Osteocyte (in vitro differentiated cells): Measurements from ENCODE around the gene ZNF813. TPM values are rescaled to one million over a fixed set of nuclear protein-coding genes. Genes with fewer than 3 reads are reported as not detected.
A peak's percentile ranks its signal among the peaks of the same experiment; 100 is the strongest.
"Not testable (repeated sequence)": the region's sequence is repeated elsewhere in the genome, so short reads cannot be mapped to it uniquely, and the experiment has no call there.

Experiments used
- DNase-seq: peaks from one replicate; pipeline ENCODE4 v3.0.0; 2021; ENCODE audit warnings: mixed read lengths; ENCODE audit not compliant: unreplicated experiment; ENCODE audit errors: extremely low spot score
- H3K27ac Mint-ChIP-seq: one replicate; pipeline ENCODE4 v1.8.0; 2021; ENCODE audit warnings: mild to moderate bottlenecking, mixed read lengths; ENCODE audit not compliant: unreplicated experiment
- H3K27me3 Mint-ChIP-seq: one replicate; pipeline ENCODE4 v1.8.0; 2021; ENCODE audit warnings: mixed read lengths; ENCODE audit not compliant: unreplicated experiment
- H3K36me3 Mint-ChIP-seq: one replicate; pipeline ENCODE4 v1.8.0; 2021; ENCODE audit warnings: mixed read lengths; ENCODE audit not compliant: unreplicated experiment
- H3K4me1 Mint-ChIP-seq: one replicate; pipeline ENCODE4 v1.8.0; 2021; ENCODE audit warnings: mixed read lengths; ENCODE audit not compliant: unreplicated experiment
- H3K4me3 Mint-ChIP-seq: one replicate; pipeline ENCODE4 v1.8.0; 2021; ENCODE audit warnings: mild to moderate bottlenecking, moderate library complexity, mixed read lengths; ENCODE audit not compliant: unreplicated experiment
- H3K9me3 Mint-ChIP-seq: one replicate; pipeline ENCODE4 v1.8.0; 2021; ENCODE audit warnings: mixed read lengths; ENCODE audit not compliant: unreplicated experiment
- total RNA-seq: library from RNA; stranded (reverse); gene quantifications from 2 replicates; pipeline ENCODE4 v1.2.1, GENCODE V29; 2021
- TF ChIP-seq, protein P1 (sequence below): fragments of 200-600 bp; sonication (generic); IDR thresholded peaks from 2 replicates; pipeline ENCODE4 v1.5.0; 2021; ENCODE audit warnings: antibody characterized with exemption, mild to moderate bottlenecking, moderate library complexity

ZNF813 gene
- total RNA-seq, 1 donor from 2014 or later = 4.5 TPM

GRCh38 chr19:53461866-53462265, 5.7 kb upstream of the ZNF813 start:
- Mint-ChIP-seq H3K4me3 (no peak overlapping the region), H3K4me1 (peaks cover 2% of the 10 kb centered on the region), H3K36me3 (peaks cover 8% of the 10 kb centered on the region), H3K9me3 (peaks cover 37% of the 10 kb centered on the region), H3K27me3 (no peaks in the 10 kb centered on the region), H3K27ac (no peak overlapping the region)
- TF ChIP-seq, protein P1, sequence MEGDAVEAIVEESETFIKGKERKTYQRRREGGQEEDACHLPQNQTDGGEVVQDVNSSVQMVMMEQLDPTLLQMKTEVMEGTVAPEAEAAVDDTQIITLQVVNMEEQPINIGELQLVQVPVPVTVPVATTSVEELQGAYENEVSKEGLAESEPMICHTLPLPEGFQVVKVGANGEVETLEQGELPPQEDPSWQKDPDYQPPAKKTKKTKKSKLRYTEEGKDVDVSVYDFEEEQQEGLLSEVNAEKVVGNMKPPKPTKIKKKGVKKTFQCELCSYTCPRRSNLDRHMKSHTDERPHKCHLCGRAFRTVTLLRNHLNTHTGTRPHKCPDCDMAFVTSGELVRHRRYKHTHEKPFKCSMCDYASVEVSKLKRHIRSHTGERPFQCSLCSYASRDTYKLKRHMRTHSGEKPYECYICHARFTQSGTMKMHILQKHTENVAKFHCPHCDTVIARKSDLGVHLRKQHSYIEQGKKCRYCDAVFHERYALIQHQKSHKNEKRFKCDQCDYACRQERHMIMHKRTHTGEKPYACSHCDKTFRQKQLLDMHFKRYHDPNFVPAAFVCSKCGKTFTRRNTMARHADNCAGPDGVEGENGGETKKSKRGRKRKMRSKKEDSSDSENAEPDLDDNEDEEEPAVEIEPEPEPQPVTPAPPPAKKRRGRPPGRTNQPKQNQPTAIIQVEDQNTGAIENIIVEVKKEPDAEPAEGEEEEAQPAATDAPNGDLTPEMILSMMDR = no peak
- DNase-seq = no peak

GRCh38 chr19:53462861-53463260, 4.7 kb upstream of the ZNF813 start:
- no peak for DNase-seq
- H3K36me3 Mint-ChIP-seq = peaks cover 8% of the 10 kb centered on the region
- H3K4me3 Mint-ChIP-seq = no peak overlapping the region
- TF ChIP-seq, protein P1 = no peak
- no peak overlapping the region for H3K27ac Mint-ChIP-seq
- H3K27me3 Mint-ChIP-seq = no peaks in the 10 kb centered on the region
- H3K9me3 Mint-ChIP-seq = peaks cover 34% of the 10 kb centered on the region
- peaks cover 4% of the 10 kb centered on the region for H3K4me1 Mint-ChIP-seq

GRCh38 chr19:53463263-53463662, 4.3 kb upstream of the ZNF813 start:
- Mint-ChIP-seq H3K4me1 (peaks cover 7% of the 10 kb centered on the region), H3K27me3 (no peaks in the 10 kb centered on the region), H3K4me3 (no peak overlapping the region), H3K27ac (no peak overlapping the region), H3K36me3 (peaks cover 4% of the 10 kb centered on the region), H3K9me3 (peaks cover 30% of the 10 kb centered on the region)
- no peak for DNase-seq
- TF ChIP-seq, protein P1 = no peak

DNA sequence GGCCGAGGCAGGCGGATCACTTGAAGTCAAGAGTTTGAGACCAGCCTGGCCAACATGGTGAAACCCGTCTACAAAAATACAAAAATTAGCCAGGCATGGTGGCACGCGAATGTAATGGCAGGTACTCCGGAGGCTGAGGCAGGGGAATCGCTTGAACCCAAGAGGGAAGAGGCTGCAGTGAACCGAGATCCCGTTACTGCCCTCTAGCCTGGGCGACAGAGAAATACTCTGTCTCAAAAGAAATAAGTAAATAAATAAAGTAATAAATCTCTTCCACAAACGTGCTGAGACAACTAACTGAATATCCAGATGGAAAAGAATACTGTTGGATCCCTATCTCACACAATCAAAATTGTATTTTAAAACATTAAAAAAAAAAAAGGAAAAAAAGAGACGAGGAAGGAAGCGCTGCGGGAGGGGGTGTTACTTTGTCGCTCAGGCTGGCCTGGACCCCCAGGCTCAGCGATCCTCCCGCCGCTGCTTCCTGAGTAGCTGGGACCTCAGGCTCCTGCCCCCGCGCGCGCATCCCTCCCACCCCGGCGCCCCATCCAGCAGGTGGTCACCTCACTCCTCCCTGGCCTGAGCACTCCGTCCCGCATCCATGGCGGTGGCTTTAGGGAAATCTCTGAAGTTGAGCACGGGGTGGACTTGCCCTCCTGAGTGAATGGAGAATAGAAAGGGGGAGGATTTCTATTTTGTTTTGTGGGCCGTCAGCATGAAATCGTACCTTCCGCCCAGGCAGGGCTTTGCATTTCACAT, 628 bp upstream of the ZNF813 start:
- TF ChIP-seq, protein P1 = peak; percentile 8
- H3K4me1 Mint-ChIP-seq = peaks cover 17% of the 10 kb centered on the region
- peaks cover 12% of the 10 kb centered on the region for H3K36me3 Mint-ChIP-seq
- no peak for DNase-seq
- H3K4me3 Mint-ChIP-seq = peak overlapping the region; percentile 94
- H3K27ac Mint-ChIP-seq = peak overlapping the region; percentile 89
- H3K9me3 Mint-ChIP-seq = peaks cover 12% of the 10 kb centered on the region
- no peaks in the 10 kb centered on the region for H3K27me3 Mint-ChIP-seq

DNA sequence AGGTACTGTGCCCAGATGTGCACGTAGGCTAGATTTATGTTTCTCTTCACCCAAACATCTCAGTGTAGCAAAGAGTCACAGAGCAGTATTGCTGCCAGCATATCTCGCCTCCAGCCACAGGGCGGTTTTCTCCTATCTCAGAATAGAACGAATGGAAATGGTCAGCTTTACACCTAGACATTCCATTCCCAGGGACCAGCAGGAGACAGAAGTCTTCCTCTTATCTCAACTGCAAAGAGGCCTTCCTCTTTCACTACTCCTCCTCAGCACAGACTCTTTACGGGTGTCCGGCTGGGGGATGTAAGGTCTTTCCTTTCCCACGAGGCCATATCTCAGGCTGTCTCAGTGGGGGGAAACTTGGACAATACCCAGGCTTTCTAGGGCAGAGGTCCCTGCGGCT, 1.1 kb downstream of the ZNF813 start:
- not testable (repeated sequence) for H3K27ac Mint-ChIP-seq, H3K27me3 Mint-ChIP-seq, DNase-seq
- Mint-ChIP-seq H3K4me1 (peaks cover 17% of the 10 kb centered on the region), H3K36me3 (peaks cover 25% of the 10 kb centered on the region), H3K4me3 (peak overlapping the region; percentile 94), H3K9me3 (peaks cover 11% of the 10 kb centered on the region)
